ENCODE measurements around the gene PARP9.

PARP9 gene

GRCh38 chr3:122481390-122481789 lies 82.7 kb downstream of the PARP9 start:
- Histone ChIP-seq H3K36me3 (no peaks in the 10 kb centered on the region), H3K4me3 (ENCODE audit: low read depth, low read length) (no peak overlapping the region), H3K4me1 (no peaks in the 10 kb centered on the region), H3K27me3 (no peaks in the 10 kb centered on the region), H3K9me3 (no peaks in the 10 kb centered on the region)
- no peak for TF ChIP-seq CTCF (IDR thresholded peaks at IDR 0.05; ENCODE audit: low read depth, low read length)
- no peak for DNase-seq

All from BE2C (cell line).